ENCODE data around the gene SPACA7.
"Not testable (repeated sequence)": the region's sequence is repeated elsewhere in the genome, so short reads cannot be mapped to it uniquely, and the experiment has no call there.

SPACA7 gene

DNA sequence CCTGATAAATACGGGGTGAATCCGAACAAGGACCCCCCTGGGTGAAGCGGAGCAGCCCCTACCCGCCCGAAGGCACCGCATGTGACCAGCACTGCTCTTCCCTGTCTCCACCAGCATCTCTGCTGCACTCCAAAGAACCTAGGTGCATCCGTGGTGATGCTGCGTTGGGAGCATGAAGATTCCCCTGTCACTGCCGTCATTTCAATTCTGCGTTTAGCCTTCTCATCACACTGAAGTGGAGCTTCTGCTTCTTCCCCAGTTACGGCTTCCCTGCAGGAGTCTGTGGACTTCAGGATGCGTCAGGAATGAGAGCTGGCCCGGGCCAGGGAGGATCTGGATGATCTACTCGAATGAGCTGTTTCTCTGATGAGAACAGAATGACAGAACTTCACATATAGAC is 47.9 kb downstream of the SPACA7 start:
- DNase-seq (ENCODE audit: low read depth, low spot score), result no peak

DNA sequence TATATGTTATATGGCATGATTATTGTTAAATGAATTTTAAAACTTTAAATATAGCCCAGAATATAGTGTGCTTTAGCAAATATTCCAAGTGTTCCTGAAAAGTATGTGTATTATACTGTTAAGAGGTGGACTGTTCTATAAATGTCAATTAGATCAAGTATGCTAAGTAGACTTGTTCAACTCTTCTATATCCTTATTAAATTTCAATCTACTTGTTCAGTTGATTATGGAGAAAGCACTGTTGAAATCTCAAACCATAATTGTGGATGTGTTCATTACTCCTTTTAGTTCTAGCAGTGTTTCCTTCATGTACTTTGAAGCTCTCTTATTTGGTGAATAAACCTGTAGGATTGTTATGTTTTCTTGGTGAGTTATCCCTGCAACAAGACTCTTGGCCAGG is 52.5 kb downstream of the SPACA7 start:
- DNase-seq (ENCODE audit: low read depth, low spot score), result no peak

GRCh38 chr13:112431734-112432133 is 55.6 kb downstream of the SPACA7 start:
- no peak for DNase-seq (ENCODE audit: low read depth, low spot score)

GRCh38 chr13:112432734-112433133 is 56.6 kb downstream of the SPACA7 start:
- not testable (repeated sequence) for DNase-seq (ENCODE audit: low read depth, low spot score)

DNA sequence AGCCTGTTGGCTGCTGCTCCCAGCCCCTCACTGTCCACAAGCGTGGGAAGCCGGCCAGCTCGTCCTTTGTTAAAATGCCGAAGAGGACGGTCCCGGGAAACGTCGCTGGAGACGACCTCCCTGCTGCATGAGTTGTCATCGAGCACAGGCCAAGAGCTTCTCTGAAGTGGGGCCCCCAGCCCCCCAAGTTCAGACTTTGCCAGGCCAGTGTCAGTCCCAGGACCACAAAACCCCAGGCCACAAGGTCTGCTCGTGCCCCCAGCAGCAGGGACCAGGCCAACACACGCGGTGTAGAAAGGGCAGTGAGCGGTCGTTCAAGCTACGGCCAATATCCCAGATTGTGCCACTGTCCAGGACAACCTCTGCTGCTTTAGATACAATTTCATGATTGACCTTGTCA is 57.4 kb downstream of the SPACA7 start:
- not testable (repeated sequence) for DNase-seq (ENCODE audit: low read depth, low spot score)

GRCh38 chr13:112434032-112434431 is 57.9 kb downstream of the SPACA7 start:
- DNase-seq (ENCODE audit: low read depth, low spot score), result no peak

- DNase-seq (ENCODE audit: low read depth, low spot score), result no peak
Measured at GRCh38 chr13:112434937-112435523, 58.9 kb downstream of the SPACA7 start.

- DNase-seq (ENCODE audit: low read depth, low spot score), result no peak
Measured at GRCh38 chr13:112435973-112436372, 59.8 kb downstream of the SPACA7 start.

DNA sequence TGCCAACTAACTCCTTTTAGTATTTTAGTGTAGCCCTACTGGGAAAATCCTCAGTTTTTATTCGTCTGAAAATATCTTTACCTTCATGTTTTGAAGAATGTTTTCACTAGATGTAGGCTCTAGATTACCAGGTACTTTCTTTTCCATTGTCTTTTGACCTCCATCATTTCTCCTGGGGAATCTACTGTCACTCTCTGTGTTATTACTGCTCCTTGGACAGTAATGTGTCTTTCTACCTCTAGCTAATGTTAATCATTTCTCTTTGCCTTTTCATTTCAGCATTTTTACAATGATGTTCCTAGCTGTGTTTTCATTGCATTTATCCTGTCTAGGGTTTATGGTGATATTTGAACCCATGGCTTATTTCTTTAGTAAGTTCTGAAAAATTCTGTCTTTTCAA is 61.9 kb downstream of the SPACA7 start:
- DNase-seq (ENCODE audit: low read depth, low spot score), result no peak

DNA sequence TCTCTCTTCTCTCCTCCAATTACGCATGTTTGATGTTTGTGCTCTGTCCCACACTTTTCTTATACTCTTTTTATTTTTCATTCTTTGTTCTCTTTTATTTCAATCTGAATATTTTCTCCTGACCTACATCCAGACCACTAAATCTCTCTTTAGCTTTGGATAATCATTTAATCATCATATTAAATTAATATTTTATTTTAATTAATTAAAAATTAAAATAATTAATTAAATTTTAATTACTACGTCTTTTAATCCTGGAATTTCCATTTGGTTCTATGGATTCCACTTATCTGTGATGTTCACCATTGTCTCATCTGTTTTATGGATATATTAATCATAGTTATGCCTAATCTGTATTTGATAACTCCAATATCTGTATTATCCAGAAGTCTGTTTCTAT is 62.4 kb downstream of the SPACA7 start:
- no peak for DNase-seq (ENCODE audit: low read depth, low spot score)

DNA sequence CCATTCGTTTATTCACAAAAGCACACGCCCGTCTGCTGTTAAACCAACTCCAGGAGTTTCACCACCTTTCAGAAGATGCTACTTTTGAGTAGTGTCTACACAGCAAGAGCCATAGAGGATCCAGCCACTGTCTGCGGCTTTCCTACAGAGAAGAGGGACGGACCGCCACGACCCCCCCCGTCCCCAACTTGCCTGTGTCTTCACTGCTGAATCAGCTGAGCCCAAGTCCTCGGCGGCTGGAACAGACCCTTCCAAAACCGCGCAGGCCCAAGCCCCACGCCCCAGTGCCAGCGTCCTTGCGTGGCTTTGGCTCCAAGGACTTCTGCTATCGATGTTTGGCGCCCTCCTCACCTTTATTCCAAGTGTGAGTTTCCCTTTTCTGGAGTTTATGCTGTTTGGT is 65.1 kb downstream of the SPACA7 start:
- no peak for DNase-seq (ENCODE audit: low read depth, low spot score)

DNA sequence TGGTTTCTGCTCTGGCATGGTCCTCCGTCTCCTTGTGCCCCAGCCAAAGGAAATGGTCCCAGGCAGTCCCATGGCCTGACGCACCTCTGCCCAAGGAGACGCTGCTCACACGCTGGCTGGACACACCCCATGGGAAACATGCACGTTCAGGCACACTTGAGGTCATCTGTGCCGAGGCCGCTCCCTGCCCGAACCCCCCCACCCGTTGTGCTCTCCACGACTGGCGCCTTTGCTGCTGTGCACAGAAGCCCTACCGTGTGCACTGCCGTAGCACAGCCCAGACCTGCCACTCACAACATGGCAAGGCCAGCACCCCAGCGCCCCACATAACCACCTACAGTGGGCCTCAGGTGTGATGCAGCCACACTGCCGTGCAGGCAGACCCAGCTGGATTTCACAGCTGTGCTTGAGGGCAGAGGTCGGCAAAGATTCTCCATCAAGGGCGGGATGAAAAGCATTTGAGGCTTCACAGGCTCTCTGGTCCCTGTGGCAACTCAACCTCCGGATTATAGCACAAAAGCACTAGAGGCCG is 65.7 kb downstream of the SPACA7 start:
- no peak for DNase-seq (ENCODE audit: low read depth, low spot score)

- no peak for DNase-seq (ENCODE audit: low read depth, low spot score)
Measured at GRCh38 chr13:112442483-112443090, 66.4 kb downstream of the SPACA7 start.

GRCh38 chr13:112443191-112443994 is 67.2 kb downstream of the SPACA7 start:
- DNase-seq (ENCODE audit: low read depth, low spot score), result no peak

GRCh38 chr13:112443995-112444311 is 67.8 kb downstream of the SPACA7 start:
- DNase-seq (ENCODE audit: low read depth, low spot score), result peak; percentile 28

GRCh38 chr13:112444416-112445399 is 68.6 kb downstream of the SPACA7 start:
- DNase-seq (ENCODE audit: low read depth, low spot score), result no peak

DNA sequence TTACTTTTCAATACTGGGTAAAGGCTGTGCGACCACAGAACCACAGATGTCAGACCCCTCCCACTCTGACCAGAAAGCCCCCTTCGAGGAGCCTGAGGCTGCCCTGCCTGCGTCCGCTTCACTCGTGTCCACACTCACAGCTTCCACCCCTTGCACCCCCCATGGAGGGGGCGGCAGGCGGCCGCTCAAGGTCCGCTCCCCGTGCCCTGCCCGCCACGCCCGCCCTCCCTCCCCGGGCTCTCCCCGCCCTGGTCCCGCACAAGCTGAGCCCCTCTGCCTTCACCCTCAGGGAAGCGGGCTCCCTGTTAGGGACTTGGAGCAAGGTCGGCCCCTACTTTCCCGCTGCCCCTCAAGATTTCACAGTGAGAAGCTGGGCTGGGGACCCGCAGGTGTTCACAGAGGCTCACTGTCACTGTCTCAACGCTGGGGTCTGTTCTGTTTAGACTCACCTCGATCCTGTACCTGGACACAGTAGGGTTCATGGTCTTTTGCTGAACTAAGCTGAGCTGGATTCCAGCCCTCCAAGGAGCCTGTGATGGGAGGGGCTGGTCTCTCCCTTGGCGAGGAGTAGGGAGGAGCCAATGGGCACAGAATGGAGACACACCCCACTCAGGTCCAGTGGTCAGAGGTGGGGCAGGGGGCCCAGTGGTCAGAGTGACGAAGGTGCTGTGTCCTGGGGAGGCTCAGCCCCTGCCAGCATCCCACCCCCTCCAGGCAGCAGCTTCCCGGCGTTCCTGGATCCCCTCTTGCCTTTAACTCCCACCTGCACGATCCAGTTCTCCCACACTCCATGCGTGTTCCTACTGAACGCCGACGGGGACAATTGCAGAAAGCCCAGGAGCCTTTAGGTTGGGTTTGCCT is 69.5 kb downstream of the SPACA7 start:
- DNase-seq (ENCODE audit: low read depth, low spot score), result no peak

GRCh38 chr13:112446347-112446861 is 70.2 kb downstream of the SPACA7 start:
- DNase-seq (ENCODE audit: low read depth, low spot score), result no peak

DNA sequence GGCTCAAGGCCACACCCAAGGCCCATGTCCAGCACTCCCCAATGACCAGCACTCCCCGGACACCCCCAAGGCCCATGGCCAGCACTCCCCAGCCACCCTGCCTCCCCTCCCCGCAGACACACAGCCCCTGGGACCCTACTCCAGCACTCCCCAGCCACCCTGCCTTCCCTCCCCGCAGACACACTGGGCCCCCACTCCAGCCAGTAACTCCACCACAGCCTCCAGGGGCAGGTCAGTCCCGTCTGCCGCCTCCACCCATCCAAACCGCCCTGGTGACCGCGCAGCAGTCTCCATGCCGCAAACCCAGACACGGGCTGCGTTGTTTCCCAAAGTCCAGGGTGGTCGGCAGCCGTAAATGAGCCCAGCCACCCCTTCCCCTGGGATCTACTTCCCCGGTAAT is 70.7 kb downstream of the SPACA7 start:
- no peak for DNase-seq (ENCODE audit: low read depth, low spot score)

GRCh38 chr13:112447306-112447705 is 71.2 kb downstream of the SPACA7 start:
- no peak for DNase-seq (ENCODE audit: low read depth, low spot score)

Data from iPS DF 19.7 (cell line).